ENCODE measurements around the gene DSCAML1.

DNA sequence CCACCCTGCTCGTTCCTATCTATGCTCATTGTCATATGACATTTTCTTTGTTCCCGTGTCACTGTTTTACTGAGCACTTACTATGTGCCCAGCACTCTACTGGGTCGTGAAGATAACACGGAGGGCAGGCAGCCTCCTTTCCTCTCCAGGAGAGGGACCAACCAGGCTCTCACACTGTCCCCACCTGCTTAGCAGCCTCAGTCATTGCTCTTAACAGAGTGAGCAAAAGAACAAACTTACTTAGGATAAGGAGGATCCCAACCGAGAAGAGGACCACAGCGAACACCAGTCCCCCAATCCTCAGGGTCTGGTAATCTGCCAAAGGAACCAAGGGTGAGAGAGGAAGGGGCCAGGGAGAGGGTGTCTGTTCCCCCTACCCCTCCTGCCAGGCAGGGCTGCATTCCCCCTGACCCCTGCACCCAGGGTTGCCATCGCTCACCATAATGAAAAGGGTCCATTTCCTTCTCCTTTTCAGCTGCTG, 44.6 kb upstream of the DSCAML1 start:
- TF ChIP-seq, protein P1, sequence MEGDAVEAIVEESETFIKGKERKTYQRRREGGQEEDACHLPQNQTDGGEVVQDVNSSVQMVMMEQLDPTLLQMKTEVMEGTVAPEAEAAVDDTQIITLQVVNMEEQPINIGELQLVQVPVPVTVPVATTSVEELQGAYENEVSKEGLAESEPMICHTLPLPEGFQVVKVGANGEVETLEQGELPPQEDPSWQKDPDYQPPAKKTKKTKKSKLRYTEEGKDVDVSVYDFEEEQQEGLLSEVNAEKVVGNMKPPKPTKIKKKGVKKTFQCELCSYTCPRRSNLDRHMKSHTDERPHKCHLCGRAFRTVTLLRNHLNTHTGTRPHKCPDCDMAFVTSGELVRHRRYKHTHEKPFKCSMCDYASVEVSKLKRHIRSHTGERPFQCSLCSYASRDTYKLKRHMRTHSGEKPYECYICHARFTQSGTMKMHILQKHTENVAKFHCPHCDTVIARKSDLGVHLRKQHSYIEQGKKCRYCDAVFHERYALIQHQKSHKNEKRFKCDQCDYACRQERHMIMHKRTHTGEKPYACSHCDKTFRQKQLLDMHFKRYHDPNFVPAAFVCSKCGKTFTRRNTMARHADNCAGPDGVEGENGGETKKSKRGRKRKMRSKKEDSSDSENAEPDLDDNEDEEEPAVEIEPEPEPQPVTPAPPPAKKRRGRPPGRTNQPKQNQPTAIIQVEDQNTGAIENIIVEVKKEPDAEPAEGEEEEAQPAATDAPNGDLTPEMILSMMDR (conservative IDR thresholded peaks at IDR 0.05; ENCODE audit: low read depth, low read length): no peak
- TF ChIP-seq EZH2 (IDR thresholded peaks at IDR 0.05; ENCODE audit: low read length, unreplicated experiment): no peak
